Activated CD4-positive, CD25-positive, alpha-beta regulatory T cell treated with anti-CD3 and anti-CD28 coated beads, Interleukin-2, amount 50 U/mL, for 16 hours (primary cell): Measurements from ENCODE around the gene MAPK8.

Experiments
- DNase-seq: peaks from one replicate; pipeline ENCODE4 v3.0.0-alpha.2; 2020; ENCODE audit warnings: low read depth, low spot score

The MAPK8 gene

GRCh38 chr10:48449501-48450232 lies 143.2 kb downstream of the MAPK8 start:
- DNase-seq: no peak

- DNase-seq: no peak
Observed at GRCh38 chr10:48450233-48450740, 143.8 kb downstream of the MAPK8 start.

- DNase-seq: no peak
Observed at GRCh38 chr10:48450741-48451466, 144.4 kb downstream of the MAPK8 start.

- no peak for DNase-seq
Observed at GRCh38 chr10:48451969-48452878, 145.7 kb downstream of the MAPK8 start.

- DNase-seq: no peak
Observed at GRCh38 chr10:48452879-48453412, 146.5 kb downstream of the MAPK8 start.

GRCh38 chr10:48453451-48454301 lies 147.2 kb downstream of the MAPK8 start:
- no peak for DNase-seq

GRCh38 chr10:48454302-48455054 lies 148.0 kb downstream of the MAPK8 start:
- DNase-seq: no peak

- DNase-seq: no peak
Observed at GRCh38 chr10:48455055-48455391, 148.5 kb downstream of the MAPK8 start.

- DNase-seq: no peak
Observed at GRCh38 chr10:48455392-48456151, 149.1 kb downstream of the MAPK8 start.

GRCh38 chr10:48456361-48456804 lies 149.9 kb downstream of the MAPK8 start:
- no peak for DNase-seq

- DNase-seq: no peak
Observed at GRCh38 chr10:48456808-48457761, 150.6 kb downstream of the MAPK8 start.

- no peak for DNase-seq
Observed at GRCh38 chr10:48457949-48458661, 151.6 kb downstream of the MAPK8 start.

GRCh38 chr10:48458662-48459048 lies 152.2 kb downstream of the MAPK8 start:
- DNase-seq: no peak

GRCh38 chr10:48459270-48460150 lies 153.0 kb downstream of the MAPK8 start:
- DNase-seq: no peak

GRCh38 chr10:48460182-48460581 lies 153.7 kb downstream of the MAPK8 start:
- no peak for DNase-seq
